K562 (cell line): ENCODE data around the gene CFL1. TPM values are rescaled to one million over a fixed set of nuclear protein-coding genes. Genes with fewer than 3 reads are reported as not detected.

ENCODE experiments used
- C11orf30 ChIP-seq: fragments of 450-650 bp; IDR thresholded peaks from 2 replicates; pipeline ENCODE4 v1.6.1; 2016; ENCODE audit warnings: low read depth, mild to moderate bottlenecking
- DIDO1 ChIP-seq: fragments of 450-650 bp; IDR thresholded peaks from 2 replicates; pipeline ENCODE4 v1.6.1; 2016; ENCODE audit warnings: low read depth, missing biosample characterization, missing genetic modification characterization
- DNMT1 ChIP-seq: fragments of 450-650 bp; IDR thresholded peaks from 2 replicates; pipeline ENCODE4 v1.6.1; 2016; ENCODE audit warnings: antibody characterized with exemption, mild to moderate bottlenecking
- HMGN3 ChIP-seq: IDR thresholded peaks from 2 replicates; pipeline ENCODE4 v1.6.1; 2011; ENCODE audit warnings: borderline replicate concordance, low read depth, mild to moderate bottlenecking, mixed read lengths, low read length; ENCODE audit not compliant: insufficient read length; ENCODE audit errors: extremely low read depth
- JUN ChIP-seq, 2 experiments: sonication (generic) in 1 of 2; formaldehyde crosslinking in 1 of 2; IDR thresholded peaks; 2 replicates each; pipeline versions ENCODE4 v1.6.1 to v1.8.0; 2012 to 2022; ENCODE audit warnings: borderline replicate concordance in 2 of 2, mild to moderate bottlenecking in 2 of 2, improper control_type of control experiment in 1 of 2, low read depth in 1 of 2, low read length in 1 of 2, missing genetic modification reagents in 1 of 2
- KAT7 ChIP-seq: sonication (generic); formaldehyde crosslinking; IDR thresholded peaks from 2 replicates; pipeline ENCODE4 v1.8.0; 2022; ENCODE audit warnings: missing genetic modification reagents, mild to moderate bottlenecking, borderline replicate concordance
- KDM1A ChIP-seq, 2 experiments: fragments of 450-650 bp; IDR thresholded peaks; 2 replicates each; pipeline ENCODE4 v1.6.1; 2016; ENCODE audit warnings: mild to moderate bottlenecking in 2 of 2
- KLF13 ChIP-seq: fragments of 450-650 bp; IDR thresholded peaks from 2 replicates; pipeline ENCODE4 v1.6.1; 2016; ENCODE audit warnings: missing genetic modification characterization, low read depth, mild to moderate bottlenecking, missing compliant biosample characterization, moderate library complexity, borderline replicate concordance
- MCM5 ChIP-seq: fragments of 450-650 bp; IDR thresholded peaks from 2 replicates; pipeline ENCODE4 v1.6.1; 2016; ENCODE audit warnings: low read depth
- PHTF2 ChIP-seq: fragments of 250-450 bp; sonication (Bioruptor Pico); IDR thresholded peaks from 2 replicates; pipeline ENCODE4 v1.5.0; 2021; ENCODE audit warnings: mild to moderate bottlenecking
- RBBP5 ChIP-seq: fragments of 200-600 bp; sonication (generic); IDR thresholded peaks from 2 replicates; pipeline ENCODE4 v1.6.1; 2012; ENCODE audit warnings: borderline replicate concordance, mild to moderate bottlenecking, low read length, control low read depth, inconsistent platforms; ENCODE audit not compliant: insufficient read depth, poor library complexity, severe bottlenecking
- SAP30 ChIP-seq: fragments of 200-600 bp; sonication (generic); IDR thresholded peaks from 2 replicates; pipeline ENCODE4 v1.6.1; 2012; ENCODE audit warnings: borderline replicate concordance, low read depth, mild to moderate bottlenecking, moderate library complexity, low read length, control low read depth, inconsistent platforms; ENCODE audit not compliant: insufficient read depth, poor library complexity, severe bottlenecking
- SETDB1 ChIP-seq: IDR thresholded peaks from one replicate; pipeline ENCODE4 v1.6.1; 2012; ENCODE audit warnings: low read length, control low read depth, inconsistent platforms
- SMARCA5 ChIP-seq: fragments of 450-650 bp; IDR thresholded peaks from 2 replicates; pipeline ENCODE4 v1.6.1; 2016
- SRSF3 ChIP-seq: fragments of 200-400 bp; formaldehyde crosslinking; IDR thresholded peaks from 2 replicates; pipeline ENCODE4 v1.6.1; 2016; ENCODE audit warnings: mild to moderate bottlenecking, low read length, moderate library complexity; ENCODE audit not compliant: insufficient read depth
- TCF3 ChIP-seq: sonication (generic); formaldehyde crosslinking; IDR thresholded peaks from 2 replicates; pipeline ENCODE4 v1.4.0; 2020; ENCODE audit warnings: mild to moderate bottlenecking, missing genetic modification reagents
- ZHX1 ChIP-seq: fragments of 150-350 bp; conservative IDR thresholded peaks from 2 replicates; pipeline ENCODE4 v1.6.1; 2014; ENCODE audit warnings: low read length
- ZNF41 ChIP-seq: fragments of 250-450 bp; sonication (Bioruptor Pico); conservative IDR thresholded peaks from 2 replicates; pipeline ENCODE4 v1.4.0; 2020; ENCODE audit warnings: mild to moderate bottlenecking
- ZNF780A ChIP-seq: fragments of 250-450 bp; sonication (Bioruptor Pico); IDR thresholded peaks from 2 replicates; pipeline ENCODE4 v1.5.0; 2021; ENCODE audit warnings: mild to moderate bottlenecking
- ZSCAN32 ChIP-seq: fragments of 450-650 bp; formaldehyde crosslinking; IDR thresholded peaks from 2 replicates; pipeline ENCODE4 v1.4.0; 2020; ENCODE audit warnings: mild to moderate bottlenecking, moderate library complexity
- polyA plus RNA-seq, 8 experiments: library from polyadenylated mRNA; depleted of rRNA in 4 of 8; stranded (reverse) in 5 of 8; unstranded in 3 of 8; fragments of >200 nt; fragmentation: Nextera tagmentation in 2 of 8; fragmentation: Illumina TruSeq in 1 of 8; extraction: Ambion mirVana in 2 of 8; extraction: Trizol in 1 of 8; gene quantifications; 2 replicates each; pipeline versions ENCODE4 v1.2.1 to v1.2.3, GENCODE V29; 2011 to 2014; ENCODE audit warnings: inconsistent platforms in 1 of 8, missing spikeins in 1 of 8
- total RNA-seq, 7 experiments: library from RNA; depleted of rRNA in 6 of 7; stranded (reverse); fragments of >200 nt in 6 of 7; fragmentation: Illumina TruSeq in 2 of 7; extraction: Trizol in 2 of 7; gene quantifications; 2 replicates each; pipeline versions ENCODE4 v1.2.1 to v1.2.3, GENCODE V29; 2011 to 2021; ENCODE audit warnings: low replicate concordance in 1 of 7
- TF ChIP-seq, protein P1 (sequence below): fragments of 250-450 bp; sonication (Bioruptor Pico); IDR thresholded peaks from 2 replicates; pipeline ENCODE4 v1.8.0; 2021; ENCODE audit warnings: moderate library complexity, mild to moderate bottlenecking, inconsistent platforms

The CFL1 gene
- total and polyA plus RNA-seq, 9 of the 15 experiments (the other 6 are each of a cell fraction or from before 2014, with no cell fraction given) = 105 to 1,101 (median 859) TPM

DNA sequence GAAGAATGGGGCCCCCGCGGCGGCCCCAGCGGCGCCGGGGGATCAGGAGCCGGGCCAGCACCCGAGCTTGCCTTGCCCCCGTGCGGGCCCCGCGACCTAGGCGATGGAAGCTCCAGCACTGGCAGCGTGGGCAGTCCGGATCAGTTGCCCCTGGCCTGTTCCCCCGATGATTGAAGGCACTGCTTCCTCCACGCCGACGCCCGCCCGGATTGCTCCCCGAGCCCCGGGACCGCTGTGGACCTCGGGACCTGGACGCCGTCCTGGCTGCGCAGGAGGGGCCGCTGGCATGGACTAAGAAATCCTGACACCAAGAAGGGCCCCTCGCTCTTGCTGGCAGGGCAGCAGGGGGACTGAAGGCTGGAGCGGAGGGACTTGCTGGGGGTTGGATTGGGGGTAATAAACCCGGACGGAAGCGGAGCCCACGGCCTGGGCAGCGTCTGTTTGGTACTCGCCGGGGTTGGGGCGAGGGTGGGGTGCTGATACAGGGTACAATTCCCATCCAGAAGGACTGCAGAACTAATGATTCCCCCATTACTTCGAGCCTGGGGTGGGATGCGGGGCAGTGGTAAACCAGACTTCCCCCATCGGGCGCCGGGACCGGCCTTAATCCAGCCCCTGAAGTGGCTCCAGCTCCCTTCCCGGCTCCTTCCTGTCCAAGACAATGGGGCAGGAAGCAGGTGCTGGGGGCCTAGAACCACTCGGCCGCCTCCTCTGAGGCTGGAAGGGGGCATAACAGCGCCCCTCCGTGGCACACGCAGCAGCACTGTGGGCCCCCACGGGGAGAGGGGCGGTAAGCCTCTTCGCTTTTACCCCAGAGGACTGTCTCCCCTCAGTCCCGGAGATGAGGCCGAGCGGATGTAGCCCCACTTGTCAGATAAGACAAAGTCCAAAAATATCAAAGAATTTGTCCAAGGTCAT is 33.5 kb upstream of the CFL1 start (continued):
- TF ChIP-seq ZHX1 (no peak), KAT7 (peak; percentile 68; the same call in 1 of the 2 replicates), RBBP5 (no peak), KDM1A (IDR thresholded peaks at IDR 0.05) (0 out of 4 replicates have a peak, but pooled peaks of 1 of the 2 experiments have one; percentile 17), DNMT1 (no peak; the same call in 1 of the 2 replicates), ZSCAN32 (0 out of 2 replicates have a peak, but pooled peaks have one; percentile 39), PHTF2 (CRISPR knock-in tag) (no peak), KLF13 (tag) (no peak), JUN (IDR thresholded peaks at IDR 0.05; ENCODE audit: borderline replicate concordance, low read depth, low read length) (no peak), JUN (CRISPR knock-in tag; IDR thresholded peaks at IDR 0.05; ENCODE audit: borderline replicate concordance) (no peak), ZNF41 (no peak), ZNF780A (CRISPR knock-in tag) (0 out of 2 replicates have a peak, but pooled peaks have one; percentile 44), SRSF3 (no peak), DIDO1 (tag) (no peak), SETDB1 (no peak), C11orf30 (no peak), TCF3 (CRISPR knock-in tag) (0 out of 2 replicates have a peak, but pooled peaks have one; percentile 4), SAP30 (peak; percentile 12), MCM5 (no peak), HMGN3 (peak; percentile 80), SMARCA5 (no peak)
- TF ChIP-seq, protein P1, sequence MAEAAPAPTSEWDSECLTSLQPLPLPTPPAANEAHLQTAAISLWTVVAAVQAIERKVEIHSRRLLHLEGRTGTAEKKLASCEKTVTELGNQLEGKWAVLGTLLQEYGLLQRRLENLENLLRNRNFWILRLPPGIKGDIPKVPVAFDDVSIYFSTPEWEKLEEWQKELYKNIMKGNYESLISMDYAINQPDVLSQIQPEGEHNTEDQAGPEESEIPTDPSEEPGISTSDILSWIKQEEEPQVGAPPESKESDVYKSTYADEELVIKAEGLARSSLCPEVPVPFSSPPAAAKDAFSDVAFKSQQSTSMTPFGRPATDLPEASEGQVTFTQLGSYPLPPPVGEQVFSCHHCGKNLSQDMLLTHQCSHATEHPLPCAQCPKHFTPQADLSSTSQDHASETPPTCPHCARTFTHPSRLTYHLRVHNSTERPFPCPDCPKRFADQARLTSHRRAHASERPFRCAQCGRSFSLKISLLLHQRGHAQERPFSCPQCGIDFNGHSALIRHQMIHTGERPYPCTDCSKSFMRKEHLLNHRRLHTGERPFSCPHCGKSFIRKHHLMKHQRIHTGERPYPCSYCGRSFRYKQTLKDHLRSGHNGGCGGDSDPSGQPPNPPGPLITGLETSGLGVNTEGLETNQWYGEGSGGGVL (CRISPR knock-in tag) = no peak
